ENCODE data around the gene CELF5. TPM values are rescaled to one million over a fixed set of nuclear protein-coding genes. Genes with fewer than 3 reads are reported as not detected.
"Not testable (repeated sequence)": the region's sequence is repeated elsewhere in the genome, so short reads cannot be mapped to it uniquely, and the experiment has no call there.

The CELF5 gene
- total and polyA plus RNA-seq, 10 of the 15 experiments (the other 5 are each of a cell fraction or from before 2014, with no cell fraction given): 0.01 to 0.04 TPM; not detected in 8

GRCh38 chr19:3233831-3234230 is 9.4 kb downstream of the CELF5 start (continued):
- no peak for TF ChIP-seq NR2C2 (IDR thresholded peaks at IDR 0.05; ENCODE audit: borderline replicate concordance, control insufficient read depth, insufficient read length, low read depth)
- no peak for TF ChIP-seq KAT2A (conservative IDR thresholded peaks at IDR 0.05; ENCODE audit: control insufficient read depth, low read depth, low read length)
- TF ChIP-seq TCF7 (IDR thresholded peaks at IDR 0.05; ENCODE audit: borderline replicate concordance): no peak
- TF ChIP-seq IRF3 (IDR thresholded peaks at IDR 0.05): no peak
- no peak for TF ChIP-seq ZZZ3 (IDR thresholded peaks at IDR 0.05; ENCODE audit: control insufficient read depth, insufficient read length, low read depth)

- no peak overlapping the region for H3K4me3 ChIP-seq
- CTCF ChIA-PET: no interaction called here
- H3K79me2 ChIP-seq (ENCODE audit: control insufficient read depth, insufficient read depth, low read length): no peaks in the 10 kb centered on the region
- in situ Hi-C loops (cut with MboI) (no loop called here), intact Hi-C loops (cut with micrococcal nuclease; ENCODE audit: unreplicated experiment) (no loop called here)
- no peak overlapping the region for H3K27ac ChIP-seq (ENCODE audit: control insufficient read depth, insufficient read depth)
- no TSS peak for BruUV-seq (replicated peaks)
- no peak overlapping the region for H3K9ac ChIP-seq (ENCODE audit: control insufficient read depth, insufficient read depth, low read length)
- H4K20me1 ChIP-seq (ENCODE audit: control insufficient read depth, insufficient read depth): no peaks in the 10 kb centered on the region
- no peak overlapping the region for H3K4me2 ChIP-seq (ENCODE audit: control insufficient read depth, insufficient read depth)
- RAD21 ChIA-PET (ENCODE audit: unreplicated experiment): no interaction called here
- FAIRE-seq (no peak), DNase-seq (ENCODE audit: low read depth, low spot score) (no peak), ATAC-seq (peak; percentile 45; the same call in 2 of the 3 replicates)
- no peaks in the 10 kb centered on the region for H3K27me3 ChIP-seq (replicated peaks in 1 of 2; ENCODE audit: control insufficient read depth in 2 of 2, insufficient read depth in 2 of 2, low read length in 1 of 2)
- SMC1A ChIA-PET (ENCODE audit: uncharacterized antibody, unreplicated experiment): no interaction called here
- 16% methylated on average over 8 of the region's 9 CpGs for WGBS (ENCODE audit: insufficient coverage, insufficient replicate concordance, low lambda C conversion rate, missing lambda C conversion rate)
- POLR2A ChIA-PET: no interaction called here
- no peaks in the 10 kb centered on the region for H3K4me1 ChIP-seq (ENCODE audit: control insufficient read depth, insufficient read depth, low read length)
- peak; percentile 25 to 50 (median 37); a peak in 3 of 6 replicates for TF ChIP-seq CTCF (IDR thresholded peaks at IDR 0.05 in 2 of 3, conservative IDR thresholded peaks at IDR 0.05 in 1 of 3; ENCODE audit: control insufficient read depth in 2 of 3, extremely low read depth in 1 of 3, insufficient read depth in 1 of 3, low read depth in 3 of 3, low read length in 3 of 3)
- TF ChIP-seq ASH2L (IDR thresholded peaks at IDR 0.05; ENCODE audit: borderline replicate concordance, low read depth): no peak
- no peaks in the 10 kb centered on the region for H3K36me3 ChIP-seq (ENCODE audit: control insufficient read depth in 2 of 2, insufficient read depth in 2 of 2, low read length in 1 of 2)
- no peaks in the 10 kb centered on the region for H3K9me3 ChIP-seq (replicated peaks; ENCODE audit: control insufficient read depth, insufficient read depth, low read length)
- H2AFZ ChIP-seq (ENCODE audit: control insufficient read depth, low read depth, low read length): no peak overlapping the region
Measured at GRCh38 chr19:3234800-3235199, 10.3 kb downstream of the CELF5 start.

- H3K27me3 ChIP-seq (replicated peaks in 1 of 2; ENCODE audit: control insufficient read depth in 2 of 2, insufficient read depth in 2 of 2, low read length in 1 of 2); H3K36me3 ChIP-seq (ENCODE audit: control insufficient read depth in 2 of 2, insufficient read depth in 2 of 2, low read length in 1 of 2); H3K4me2 ChIP-seq (ENCODE audit: control insufficient read depth, insufficient read depth); H4K20me1 ChIP-seq (ENCODE audit: control insufficient read depth, insufficient read depth); H2AFZ ChIP-seq (ENCODE audit: control insufficient read depth, low read depth, low read length); H3K27ac ChIP-seq (ENCODE audit: control insufficient read depth, insufficient read depth); H3K4me3 ChIP-seq; H3K9ac ChIP-seq (ENCODE audit: control insufficient read depth, insufficient read depth, low read length); ATAC-seq; H3K4me1 ChIP-seq (ENCODE audit: control insufficient read depth, insufficient read depth, low read length); CTCF ChIA-PET; RAD21 ChIA-PET (ENCODE audit: unreplicated experiment); in situ Hi-C loops (cut with MboI); DNase-seq (ENCODE audit: low read depth, low spot score); BruUV-seq (replicated peaks); H3K9me3 ChIP-seq (replicated peaks; ENCODE audit: control insufficient read depth, insufficient read depth, low read length); POLR2A ChIA-PET; FAIRE-seq; intact Hi-C loops (cut with micrococcal nuclease; ENCODE audit: unreplicated experiment); H3K79me2 ChIP-seq (ENCODE audit: control insufficient read depth, insufficient read depth, low read length): not testable (repeated sequence)
- whole genome bisulfite sequencing (ENCODE audit: insufficient coverage, insufficient replicate concordance, low lambda C conversion rate, missing lambda C conversion rate): 50% methylated on average over 2 of the region's 2 CpGs
- SMC1A ChIA-PET (ENCODE audit: uncharacterized antibody, unreplicated experiment): interaction anchor here (0.8 kb wide), 1 partner anchor 10 kb away, joined by 3 read pairs; no protein-coding TSS in a partner anchor
Measured at GRCh38 chr19:3235604-3236003, 11.1 kb downstream of the CELF5 start.
